GM21786 (cell line): ENCODE results near the gene CREBRF.
"Not testable (repeated sequence)": the region's sequence is repeated elsewhere in the genome, so short reads cannot be mapped to it uniquely, and the experiment has no call there.

Source experiments
- ATAC-seq: cut with Tn5 transposase; IDR thresholded peaks from one replicate; pipeline ENCODE4 v1.9.1; 2021; ENCODE audit not compliant: unreplicated experiment

Gene CREBRF

GRCh38 chr5:173148354-173148753 is 92.2 kb downstream of the CREBRF start:
- ATAC-seq = no peak

- ATAC-seq = no peak
These were observed 96.4 kb downstream of the CREBRF start for GRCh38 chr5:173152547-173152946.

GRCh38 chr5:173153842-173154241 is 97.7 kb downstream of the CREBRF start:
- ATAC-seq = no peak

GRCh38 chr5:173154619-173155018 is 98.5 kb downstream of the CREBRF start:
- not testable (repeated sequence) for ATAC-seq

- no peak for ATAC-seq
These were observed 99.8 kb downstream of the CREBRF start for GRCh38 chr5:173155912-173156311.

GRCh38 chr5:173158366-173158765 is 102.2 kb downstream of the CREBRF start:
- ATAC-seq = no peak

GRCh38 chr5:173159256-173159655 is 103.1 kb downstream of the CREBRF start:
- no peak for ATAC-seq

- no peak for ATAC-seq
These were observed 105.0 kb downstream of the CREBRF start for GRCh38 chr5:173161148-173161547.

- ATAC-seq = no peak
These were observed 107.1 kb downstream of the CREBRF start for GRCh38 chr5:173163219-173163618.

- ATAC-seq = no peak
These were observed 109.2 kb downstream of the CREBRF start for GRCh38 chr5:173165177-173166016.

- no peak for ATAC-seq
These were observed 116.0 kb downstream of the CREBRF start for GRCh38 chr5:173172166-173172565.

- ATAC-seq = no peak
These were observed 119.4 kb downstream of the CREBRF start for GRCh38 chr5:173175523-173175922.

GRCh38 chr5:173178369-173178910 is 122.3 kb downstream of the CREBRF start:
- no peak for ATAC-seq

- ATAC-seq = no peak
These were observed 124.2 kb downstream of the CREBRF start for GRCh38 chr5:173180331-173180730.

- peak; percentile 58 for ATAC-seq
These were observed 131.0 kb downstream of the CREBRF start for GRCh38 chr5:173187054-173187743.

GRCh38 chr5:173188280-173188679 is 132.1 kb downstream of the CREBRF start:
- no peak for ATAC-seq
